HEK293T (cell line): ENCODE data around the gene CHRNA3.

Source experiments
- BHLHE40 ChIP-seq: fragments of 450-650 bp; IDR thresholded peaks from 2 replicates; pipeline ENCODE4 v1.6.1; 2016; ENCODE audit warnings: mild to moderate bottlenecking, moderate library complexity, borderline replicate concordance
- ELF4 ChIP-seq: fragments of 450-650 bp; IDR thresholded peaks from 2 replicates; pipeline ENCODE4 v1.6.1; 2017; ENCODE audit warnings: antibody characterized with exemption
- L3MBTL2 ChIP-seq: fragments of 450-650 bp; conservative IDR thresholded peaks from 2 replicates; pipeline ENCODE4 v1.6.1; 2016; ENCODE audit warnings: mild to moderate bottlenecking
- SUZ12 ChIP-seq: fragments of 450-650 bp; IDR thresholded peaks from 2 replicates; pipeline ENCODE4 v1.6.1; 2016; ENCODE audit warnings: mild to moderate bottlenecking
- TF ChIP-seq, protein P1 (sequence below): fragments of 450-650 bp; IDR thresholded peaks from 2 replicates; pipeline ENCODE4 v1.6.1; 2016

DNA sequence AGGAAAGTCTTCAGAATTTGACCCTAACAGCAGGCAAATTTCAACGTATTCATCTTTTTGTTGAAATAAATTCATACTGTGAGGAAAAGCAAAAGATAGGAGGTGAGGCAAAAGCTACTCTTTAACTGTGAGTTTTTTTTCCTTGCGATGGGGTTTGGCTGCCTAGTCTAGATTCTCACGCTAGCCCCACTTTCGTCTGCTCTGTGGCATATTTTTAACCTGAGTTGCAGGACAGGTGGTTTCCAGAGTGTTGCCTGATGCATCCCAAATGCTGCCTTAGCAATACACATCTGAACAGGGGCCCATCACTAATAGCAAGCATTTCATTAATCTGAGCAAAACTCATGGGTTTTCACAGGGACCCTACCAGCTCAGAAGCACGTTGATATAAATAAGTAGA, 68.9 kb downstream of the CHRNA3 start:
- TF ChIP-seq BHLHE40 (no peak), L3MBTL2 (no peak), SUZ12 (no peak), ELF4 (no peak)
- TF ChIP-seq, protein P1, sequence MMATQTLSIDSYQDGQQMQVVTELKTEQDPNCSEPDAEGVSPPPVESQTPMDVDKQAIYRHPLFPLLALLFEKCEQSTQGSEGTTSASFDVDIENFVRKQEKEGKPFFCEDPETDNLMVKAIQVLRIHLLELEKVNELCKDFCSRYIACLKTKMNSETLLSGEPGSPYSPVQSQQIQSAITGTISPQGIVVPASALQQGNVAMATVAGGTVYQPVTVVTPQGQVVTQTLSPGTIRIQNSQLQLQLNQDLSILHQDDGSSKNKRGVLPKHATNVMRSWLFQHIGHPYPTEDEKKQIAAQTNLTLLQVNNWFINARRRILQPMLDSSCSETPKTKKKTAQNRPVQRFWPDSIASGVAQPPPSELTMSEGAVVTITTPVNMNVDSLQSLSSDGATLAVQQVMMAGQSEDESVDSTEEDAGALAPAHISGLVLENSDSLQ: no peak
